HEK293 (cell line): Measurements from ENCODE around the gene BBIP1.

Source experiments
- CTCF ChIA-PET: fragments of 350-600 bp; formaldehyde crosslinking; extraction: SDS; loops from one replicate; lab custom pipeline; 2021; ENCODE audit warnings: antibody characterized with exemption; lab: Yijun Ruan, JAX
- POLR2A ChIA-PET: fragments of 300-600 bp; formaldehyde crosslinking; extraction: SDS; loops from one replicate; lab custom pipeline; 2020; ENCODE audit warnings: antibody characterized with exemption, inconsistent platforms; lab: Yijun Ruan, JAX
- H3K27ac ChIP-seq: fragments of 200-500 bp; sonication (Bioruptor generic); 2 replicates; pipeline ENCODE4 v1.5.1; 2014; ENCODE audit warnings: low read depth, low read length, control low read depth, inconsistent platforms; ENCODE audit errors: extremely low read depth
- H3K36me3 ChIP-seq, 2 experiments: fragments of 200-500 bp in 1 of 2; sonication (Bioruptor generic) in 1 of 2; 1 replicate in 1 of 2; 2 replicates in 1 of 2; pipeline ENCODE4 v1.5.1; 2014 to 2017; ENCODE audit warnings: inconsistent platforms in 2 of 2, low read length in 2 of 2; ENCODE audit not compliant: control insufficient read depth in 2 of 2, insufficient read depth in 1 of 2
- H3K4me1 ChIP-seq: fragments of 200-500 bp; sonication (Bioruptor generic); 2 replicates; pipeline ENCODE4 v1.5.1; 2014; ENCODE audit warnings: mild to moderate bottlenecking, low read length, inconsistent platforms; ENCODE audit not compliant: control insufficient read depth, insufficient read depth
- H3K4me3 ChIP-seq: 2 replicates; pipeline ENCODE4 v1.5.1; 2011; ENCODE audit warnings: low read depth, mild to moderate bottlenecking, control low read depth, low read length, moderate library complexity
- H3K9me3 ChIP-seq: fragments of 200-500 bp; sonication (Bioruptor generic); 2 replicates; pipeline ENCODE4 v1.5.1; 2014; ENCODE audit warnings: low read depth, low read length, inconsistent platforms; ENCODE audit not compliant: control insufficient read depth, insufficient read depth
- WT1 ChIP-seq: fragments of 450-650 bp; formaldehyde crosslinking; IDR thresholded peaks from 2 replicates; pipeline ENCODE4 v1.5.1; 2016; ENCODE audit warnings: missing biosample characterization, missing genetic modification characterization
- YY2 ChIP-seq: fragments of 450-650 bp; formaldehyde crosslinking; IDR thresholded peaks from 2 replicates; pipeline ENCODE4 v1.5.1; 2016; ENCODE audit warnings: missing biosample characterization, missing genetic modification characterization
- ZBTB1 ChIP-seq: fragments of 450-650 bp; formaldehyde crosslinking; IDR thresholded peaks from 2 replicates; pipeline ENCODE4 v1.5.1; 2016; ENCODE audit warnings: missing biosample characterization, missing genetic modification characterization
- ZEB2 ChIP-seq: fragments of 450-650 bp; formaldehyde crosslinking; IDR thresholded peaks from 2 replicates; pipeline ENCODE4 v1.5.1; 2016; ENCODE audit warnings: missing biosample characterization, missing genetic modification characterization
- ZNF10 ChIP-seq: fragments of 450-650 bp; formaldehyde crosslinking; IDR thresholded peaks from 2 replicates; pipeline ENCODE4 v1.5.1; 2017; ENCODE audit warnings: missing biosample characterization, missing genetic modification characterization
- ZNF133 ChIP-seq: fragments of 450-650 bp; formaldehyde crosslinking; IDR thresholded peaks from 2 replicates; pipeline ENCODE4 v1.5.1; 2016; ENCODE audit warnings: missing biosample characterization, missing genetic modification characterization
- ZNF449 ChIP-seq: fragments of 450-650 bp; formaldehyde crosslinking; IDR thresholded peaks from 2 replicates; pipeline ENCODE4 v1.5.1; 2017; ENCODE audit warnings: missing biosample characterization, mild to moderate bottlenecking, missing genetic modification characterization, moderate library complexity
- ZNF48 ChIP-seq: fragments of 450-650 bp; formaldehyde crosslinking; IDR thresholded peaks from 2 replicates; pipeline ENCODE4 v1.5.1; 2016; ENCODE audit warnings: missing biosample characterization, missing genetic modification characterization
- ZNF600 ChIP-seq: fragments of 450-650 bp; formaldehyde crosslinking; IDR thresholded peaks from 2 replicates; pipeline ENCODE4 v1.5.1; 2016; ENCODE audit warnings: missing biosample characterization, missing genetic modification characterization
- ZNF707 ChIP-seq: fragments of 450-650 bp; formaldehyde crosslinking; IDR thresholded peaks from 2 replicates; pipeline ENCODE4 v1.5.1; 2016; ENCODE audit warnings: missing biosample characterization, missing genetic modification characterization
- ZNF747 ChIP-seq: fragments of 450-650 bp; formaldehyde crosslinking; IDR thresholded peaks from 2 replicates; pipeline ENCODE4 v1.5.1; 2016; ENCODE audit warnings: missing biosample characterization, missing genetic modification characterization
- ZNF785 ChIP-seq: fragments of 450-650 bp; formaldehyde crosslinking; IDR thresholded peaks from 2 replicates; pipeline ENCODE4 v1.5.1; 2016; ENCODE audit warnings: missing biosample characterization, missing genetic modification characterization
- ZSCAN5A ChIP-seq: fragments of 450-650 bp; formaldehyde crosslinking; IDR thresholded peaks from 2 replicates; pipeline ENCODE4 v1.5.1; 2016; ENCODE audit warnings: missing biosample characterization, missing genetic modification characterization
- TF ChIP-seq, protein P1 (sequence below): fragments of 450-650 bp; formaldehyde crosslinking; IDR thresholded peaks from 2 replicates; pipeline ENCODE4 v1.5.1; 2017; ENCODE audit warnings: missing biosample characterization, missing genetic modification characterization
- TF ChIP-seq, protein P2 (sequence below): fragments of 450-650 bp; formaldehyde crosslinking; IDR thresholded peaks from 2 replicates; pipeline ENCODE4 v1.5.1; 2017; ENCODE audit warnings: missing biosample characterization, missing genetic modification characterization
- TF ChIP-seq, protein P3 (sequence below): fragments of 450-650 bp; formaldehyde crosslinking; IDR thresholded peaks from 2 replicates; pipeline ENCODE4 v1.5.1; 2016; ENCODE audit warnings: missing biosample characterization, missing genetic modification characterization

Gene BBIP1

DNA sequence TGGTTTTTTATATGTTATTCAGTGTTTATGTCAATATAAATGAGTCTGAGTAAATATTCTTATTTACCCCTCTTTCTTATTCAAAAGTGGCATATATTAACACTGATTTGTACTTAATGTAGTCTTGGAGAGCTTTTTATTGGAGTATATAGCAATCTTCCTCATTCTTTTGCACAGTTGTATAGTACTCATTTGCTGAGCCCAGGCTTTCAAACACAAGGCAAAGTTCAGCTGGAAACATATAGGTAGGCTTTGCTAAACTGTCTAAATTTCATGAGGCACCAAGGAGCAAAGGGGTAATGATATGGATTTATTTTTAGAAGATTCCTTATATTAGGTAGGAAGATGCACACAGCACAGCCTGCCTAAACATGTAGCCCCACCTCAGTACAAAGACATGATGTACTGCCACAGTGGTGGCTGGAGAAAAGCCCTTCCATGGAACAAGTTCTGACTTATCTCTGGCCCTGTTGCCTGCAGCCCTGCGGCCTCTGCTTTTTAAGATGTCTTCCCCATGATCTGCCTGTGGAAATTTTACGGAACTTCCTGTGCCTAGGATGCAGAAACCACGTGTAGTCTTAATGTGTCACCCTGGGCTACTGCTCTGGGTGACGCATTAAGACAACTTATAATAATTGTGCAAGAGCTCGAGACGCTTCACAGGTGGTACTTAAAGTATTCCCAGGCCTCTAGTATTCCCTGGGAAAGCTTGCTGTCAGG is 56.9 kb downstream of the BBIP1 start:
- ChIA-PET POLR2A (interaction anchor here (1.0 kb wide), 1 partner anchor 10 kb away, joined by 6 read pairs; the partner anchor contains the start of gene PDCD4), CTCF (interaction anchor here (1.7 kb wide), 1 partner anchor 114 kb away, joined by 3 read pairs; no protein-coding TSS in a partner anchor)
- TF ChIP-seq ZBTB1 (tag by site-specific recombination) = no peak
- no peak for TF ChIP-seq ZNF747 (tag by site-specific recombination)
- no peak for TF ChIP-seq ZNF133 (tag by site-specific recombination)
- H3K36me3 ChIP-seq = no peaks in the 10 kb centered on the region
- H3K9me3 ChIP-seq = no peaks in the 10 kb centered on the region
- peaks cover 25% of the 10 kb centered on the region for H3K4me1 ChIP-seq
- H3K4me3 ChIP-seq = no peak overlapping the region
- H3K27ac ChIP-seq = no peak overlapping the region

DNA sequence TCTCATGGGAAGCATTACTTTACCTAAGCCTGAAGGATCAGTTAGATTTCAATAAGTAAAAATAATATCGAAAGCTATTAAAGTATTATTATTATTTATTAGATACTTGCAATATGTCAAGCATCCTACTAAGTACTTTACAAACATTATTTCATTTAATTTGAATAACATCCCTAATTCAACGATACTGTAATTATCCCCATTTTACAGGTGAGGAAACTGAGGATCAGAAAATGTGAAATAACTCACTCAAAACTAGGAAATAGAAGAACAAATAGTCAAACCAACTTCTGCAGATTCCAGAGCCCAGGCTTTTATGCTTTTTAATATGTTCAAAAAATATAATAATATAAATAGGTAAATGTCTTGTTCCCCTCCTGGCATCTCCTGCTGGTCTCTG is 57.5 kb downstream of the BBIP1 start:
- H3K36me3 ChIP-seq = no peaks in the 10 kb centered on the region
- H3K4me1 ChIP-seq = peaks cover 25% of the 10 kb centered on the region
- ChIA-PET CTCF (interaction anchor here (1.7 kb wide), 1 partner anchor 113 kb away, joined by 3 read pairs; no protein-coding TSS in a partner anchor), POLR2A (no interaction called here)
- H3K4me3 ChIP-seq = no peak overlapping the region
- H3K27ac ChIP-seq = no peak overlapping the region
- H3K9me3 ChIP-seq = no peaks in the 10 kb centered on the region
- no peak for TF ChIP-seq ZNF785 (tag by site-specific recombination)
- TF ChIP-seq, protein P1, sequence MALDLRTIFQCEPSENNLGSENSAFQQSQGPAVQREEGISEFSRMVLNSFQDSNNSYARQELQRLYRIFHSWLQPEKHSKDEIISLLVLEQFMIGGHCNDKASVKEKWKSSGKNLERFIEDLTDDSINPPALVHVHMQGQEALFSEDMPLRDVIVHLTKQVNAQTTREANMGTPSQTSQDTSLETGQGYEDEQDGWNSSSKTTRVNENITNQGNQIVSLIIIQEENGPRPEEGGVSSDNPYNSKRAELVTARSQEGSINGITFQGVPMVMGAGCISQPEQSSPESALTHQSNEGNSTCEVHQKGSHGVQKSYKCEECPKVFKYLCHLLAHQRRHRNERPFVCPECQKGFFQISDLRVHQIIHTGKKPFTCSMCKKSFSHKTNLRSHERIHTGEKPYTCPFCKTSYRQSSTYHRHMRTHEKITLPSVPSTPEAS = no peak
- TF ChIP-seq ZSCAN5A = no peak
- no peak for TF ChIP-seq WT1 (tag by site-specific recombination)
- TF ChIP-seq, protein P2, sequence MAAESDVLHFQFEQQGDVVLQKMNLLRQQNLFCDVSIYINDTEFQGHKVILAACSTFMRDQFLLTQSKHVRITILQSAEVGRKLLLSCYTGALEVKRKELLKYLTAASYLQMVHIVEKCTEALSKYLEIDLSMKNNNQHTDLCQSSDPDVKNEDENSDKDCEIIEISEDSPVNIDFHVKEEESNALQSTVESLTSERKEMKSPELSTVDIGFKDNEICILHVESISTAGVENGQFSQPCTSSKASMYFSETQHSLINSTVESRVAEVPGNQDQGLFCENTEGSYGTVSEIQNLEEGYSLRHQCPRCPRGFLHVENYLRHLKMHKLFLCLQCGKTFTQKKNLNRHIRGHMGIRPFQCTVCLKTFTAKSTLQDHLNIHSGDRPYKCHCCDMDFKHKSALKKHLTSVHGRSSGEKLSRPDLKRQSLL (tag by site-specific recombination) = no peak
- TF ChIP-seq ZNF10 (tag by site-specific recombination) = no peak
- TF ChIP-seq, protein P3, sequence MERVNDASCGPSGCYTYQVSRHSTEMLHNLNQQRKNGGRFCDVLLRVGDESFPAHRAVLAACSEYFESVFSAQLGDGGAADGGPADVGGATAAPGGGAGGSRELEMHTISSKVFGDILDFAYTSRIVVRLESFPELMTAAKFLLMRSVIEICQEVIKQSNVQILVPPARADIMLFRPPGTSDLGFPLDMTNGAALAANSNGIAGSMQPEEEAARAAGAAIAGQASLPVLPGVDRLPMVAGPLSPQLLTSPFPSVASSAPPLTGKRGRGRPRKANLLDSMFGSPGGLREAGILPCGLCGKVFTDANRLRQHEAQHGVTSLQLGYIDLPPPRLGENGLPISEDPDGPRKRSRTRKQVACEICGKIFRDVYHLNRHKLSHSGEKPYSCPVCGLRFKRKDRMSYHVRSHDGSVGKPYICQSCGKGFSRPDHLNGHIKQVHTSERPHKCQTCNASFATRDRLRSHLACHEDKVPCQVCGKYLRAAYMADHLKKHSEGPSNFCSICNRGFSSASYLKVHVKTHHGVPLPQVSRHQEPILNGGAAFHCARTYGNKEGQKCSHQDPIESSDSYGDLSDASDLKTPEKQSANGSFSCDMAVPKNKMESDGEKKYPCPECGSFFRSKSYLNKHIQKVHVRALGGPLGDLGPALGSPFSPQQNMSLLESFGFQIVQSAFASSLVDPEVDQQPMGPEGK (tag by site-specific recombination) = no peak

DNA sequence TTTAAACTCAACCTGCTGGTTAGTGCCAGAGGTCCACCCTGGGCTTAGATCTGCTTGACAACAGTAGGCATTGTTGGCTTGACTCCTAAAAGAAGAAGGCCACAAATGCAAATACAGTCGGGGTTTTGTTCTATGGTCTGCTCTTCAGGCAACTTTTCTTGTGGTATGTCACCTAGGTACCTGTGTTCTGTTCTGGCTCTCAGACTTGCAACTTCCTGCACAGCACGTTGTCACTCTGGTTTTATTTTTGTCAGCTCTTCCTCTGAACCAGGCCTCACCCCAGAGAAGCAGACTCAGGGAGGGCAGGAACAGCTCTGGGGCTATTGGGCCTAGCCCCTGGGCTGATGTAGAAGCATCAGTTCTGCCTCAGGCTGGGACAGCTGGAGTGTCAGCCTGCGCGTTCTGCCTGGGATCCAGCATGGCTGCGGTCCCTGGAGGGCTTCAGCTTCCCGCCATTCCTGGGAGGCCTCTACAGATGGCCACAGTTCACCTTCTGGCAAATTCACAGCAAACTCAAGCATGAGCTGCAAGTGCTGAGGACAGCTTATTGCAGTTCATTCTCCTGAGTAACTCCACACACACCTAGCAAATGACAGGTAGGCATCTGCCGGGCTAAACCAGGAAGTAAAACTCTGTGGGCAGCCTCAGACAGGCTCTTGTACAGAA is 58.3 kb downstream of the BBIP1 start:
- Histone ChIP-seq H3K4me1 (peaks cover 22% of the 10 kb centered on the region), H3K36me3 (no peaks in the 10 kb centered on the region), H3K27ac (no peak overlapping the region), H3K9me3 (no peaks in the 10 kb centered on the region), H3K4me3 (no peak overlapping the region)
- 0 out of 2 replicates have a peak, but pooled peaks have one; percentile 32 for TF ChIP-seq YY2 (tag by site-specific recombination)
- TF ChIP-seq ZEB2 = no peak
- no peak for TF ChIP-seq ZNF707 (tag by site-specific recombination)
- TF ChIP-seq ZNF600 = 0 out of 2 replicates have a peak, but pooled peaks have one; percentile 46
- TF ChIP-seq ZNF449 (tag by site-specific recombination) = no peak
- TF ChIP-seq ZNF48 (tag by site-specific recombination) = no peak
- ChIA-PET POLR2A (no interaction called here), CTCF (no interaction called here)
